DMS114 treated with DMSO at 0.1 percent for 48 hours (cell line): Measurements from ENCODE around the gene CD180.

Source experiments
- DNase-seq: peaks from one replicate; lab custom pipeline; 2025; ENCODE audit not compliant: unreplicated experiment; lab: John Stamatoyannopoulos, UW

CD180 gene

DNA sequence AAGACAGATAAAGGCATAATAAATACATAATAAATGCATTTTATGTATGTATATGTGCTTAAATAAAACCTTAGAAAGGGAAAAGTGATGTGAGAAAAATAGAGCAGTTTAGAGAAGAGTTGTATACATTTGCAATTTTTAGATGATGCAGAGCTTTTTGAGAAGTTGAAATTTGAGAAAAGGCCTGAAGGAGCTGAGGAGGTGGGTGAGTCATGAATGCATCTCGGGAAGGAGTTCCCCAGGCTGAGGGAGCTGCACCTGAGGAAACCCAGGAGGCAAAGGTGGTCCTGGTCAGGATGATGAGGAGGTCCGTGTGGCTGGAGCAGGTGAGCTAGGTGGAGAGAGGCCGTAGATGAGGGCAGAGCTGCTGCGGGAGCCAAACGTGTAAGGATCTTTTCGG is 17.4 kb upstream of the CD180 start:
- no peak for DNase-seq

DNA sequence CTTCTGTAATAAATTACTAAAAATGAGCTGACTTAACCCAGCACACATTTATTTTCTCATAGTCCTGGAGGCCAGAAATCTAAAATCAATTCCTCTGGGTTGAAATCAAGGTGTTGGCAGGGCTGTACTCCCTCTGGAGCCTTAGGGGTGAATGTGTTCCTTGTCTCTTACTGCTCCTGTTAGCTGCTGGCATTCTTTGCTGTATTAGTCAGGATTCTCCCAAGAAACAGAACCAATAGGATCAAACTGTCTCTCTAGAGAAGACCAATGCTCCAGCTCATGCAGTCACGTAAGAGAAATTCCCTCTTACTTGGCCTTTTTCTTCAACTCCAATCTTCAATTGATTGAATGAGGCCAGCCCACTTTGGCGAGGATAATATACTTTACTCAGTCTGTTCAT is 15.3 kb upstream of the CD180 start:
- no peak for DNase-seq

DNA sequence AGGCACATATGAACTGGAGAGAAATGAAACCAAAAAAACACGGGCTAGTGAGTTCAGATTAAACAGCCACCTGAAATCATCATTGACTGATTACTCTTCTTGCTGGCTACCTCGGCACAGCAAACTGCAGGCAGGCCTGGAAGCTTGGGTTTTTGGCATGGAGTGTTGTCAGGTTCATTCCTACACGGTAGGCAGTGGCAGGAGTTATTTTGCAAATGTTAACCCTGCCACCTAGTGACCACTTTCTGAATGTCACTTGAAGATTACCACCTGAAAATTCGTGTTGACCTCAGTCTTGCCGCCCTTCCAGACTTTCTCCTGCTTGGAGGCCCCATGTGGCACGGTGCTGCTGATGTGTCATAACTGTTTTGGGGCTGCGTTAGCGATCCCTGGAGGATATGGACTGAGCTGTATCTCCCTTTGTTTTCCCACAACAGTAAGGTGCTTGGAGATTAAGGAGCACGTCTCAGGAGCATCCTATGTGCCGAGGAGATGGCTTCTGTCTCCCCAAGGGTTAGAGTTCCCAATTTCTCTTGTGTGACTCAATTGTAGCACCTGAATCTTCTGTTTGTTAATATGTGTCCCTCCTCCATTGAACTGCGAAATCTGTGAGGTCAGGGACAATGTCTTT is 12.7 kb upstream of the CD180 start:
- peak; percentile 50 for DNase-seq

DNA sequence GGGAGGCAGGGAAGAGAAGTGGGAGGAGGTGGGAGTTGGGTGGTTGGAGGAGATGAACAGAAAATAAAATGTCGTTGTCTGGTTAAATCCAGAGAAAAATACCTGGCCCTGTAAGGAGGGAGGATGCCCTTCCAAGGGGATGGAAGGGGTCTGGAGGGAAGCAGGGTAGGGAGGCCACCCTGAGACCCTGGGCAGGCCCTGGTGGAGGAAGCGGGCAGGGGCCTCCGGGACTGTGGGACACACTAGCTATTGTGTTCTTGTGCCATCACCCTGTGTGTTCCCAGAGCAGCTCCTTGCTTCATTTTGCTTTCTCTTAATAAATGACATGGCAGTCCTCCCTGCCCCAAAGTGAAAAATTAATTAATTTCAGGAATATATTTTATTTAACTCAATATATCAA is 11.8 kb upstream of the CD180 start:
- DNase-seq, result no peak

DNA sequence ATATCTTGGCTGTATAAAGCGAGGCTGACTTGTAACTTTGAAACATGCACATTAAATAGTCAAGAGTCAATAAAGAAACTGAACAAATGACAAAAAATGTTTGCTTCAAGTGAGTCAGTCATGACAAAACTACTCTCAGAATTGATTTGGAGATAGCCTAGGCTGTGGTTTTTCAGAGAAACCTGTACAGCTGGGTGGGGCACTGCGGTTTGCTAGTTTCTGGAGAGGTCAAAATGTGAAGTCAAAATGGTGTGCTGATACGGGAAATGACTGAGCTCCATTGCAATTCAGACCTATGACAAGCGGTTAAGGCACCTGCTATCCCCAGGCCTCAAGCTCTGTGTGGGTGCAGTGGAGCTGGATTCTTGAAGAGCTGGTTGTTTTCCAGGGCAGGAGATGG is 10.3 kb upstream of the CD180 start:
- DNase-seq, result no peak

DNA sequence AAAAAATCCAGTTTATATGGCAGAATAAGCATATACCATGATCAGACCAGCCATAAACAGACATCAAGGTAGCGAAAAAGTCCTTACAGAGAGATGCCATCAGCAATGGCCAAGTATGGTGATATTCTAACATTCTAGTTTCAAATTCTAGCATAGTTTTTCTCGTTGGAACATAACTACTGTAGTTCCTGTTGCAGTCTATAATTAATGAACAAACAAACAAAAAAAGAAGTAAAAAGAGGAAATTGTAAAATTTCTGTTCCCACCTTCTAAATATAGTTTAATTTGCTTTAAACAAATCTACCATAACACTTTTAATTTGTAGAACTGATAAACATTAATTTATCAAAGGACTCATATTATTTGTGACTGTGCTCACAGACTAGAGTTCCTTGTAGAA is 9.9 kb upstream of the CD180 start:
- no peak for DNase-seq

DNA sequence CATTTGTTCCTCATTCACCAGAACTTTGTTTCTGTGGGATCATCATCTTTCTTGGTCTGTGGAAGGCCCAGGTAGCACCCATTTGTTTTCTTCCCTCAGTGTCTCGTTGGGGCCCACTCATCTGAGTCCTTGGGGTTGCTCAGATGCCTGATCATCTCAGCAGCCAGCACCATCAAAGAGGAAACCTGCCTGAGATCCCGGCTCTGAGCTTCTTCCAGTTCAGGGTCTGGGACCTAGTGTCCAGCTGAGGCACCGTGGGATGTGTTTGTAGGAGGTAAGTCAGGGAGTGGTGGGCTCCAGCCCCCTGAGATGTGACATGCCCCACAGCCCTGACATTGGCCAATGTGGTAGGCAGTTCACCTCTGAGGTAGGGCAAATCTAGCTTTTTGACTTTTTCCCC is 9.4 kb upstream of the CD180 start:
- no peak for DNase-seq

DNA sequence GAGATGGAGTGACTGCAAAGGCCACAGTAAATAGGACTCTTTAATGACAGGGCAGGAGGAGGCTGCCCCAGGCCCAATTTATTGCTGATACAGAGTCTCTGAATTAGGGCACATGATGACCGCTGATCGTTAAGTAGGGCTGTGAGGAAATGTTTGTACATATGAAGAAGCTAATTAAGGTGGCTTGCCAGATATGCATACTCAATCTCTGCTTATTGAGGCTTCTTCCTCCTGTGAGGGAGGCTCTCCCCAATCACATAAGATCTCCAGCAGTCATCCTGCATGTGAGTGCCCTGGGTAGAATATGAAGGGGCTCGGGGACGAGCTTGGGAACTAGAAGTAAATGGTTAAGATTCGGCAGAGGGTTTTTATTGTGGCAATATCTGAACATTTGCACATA is 8.2 kb upstream of the CD180 start:
- no peak for DNase-seq

DNA sequence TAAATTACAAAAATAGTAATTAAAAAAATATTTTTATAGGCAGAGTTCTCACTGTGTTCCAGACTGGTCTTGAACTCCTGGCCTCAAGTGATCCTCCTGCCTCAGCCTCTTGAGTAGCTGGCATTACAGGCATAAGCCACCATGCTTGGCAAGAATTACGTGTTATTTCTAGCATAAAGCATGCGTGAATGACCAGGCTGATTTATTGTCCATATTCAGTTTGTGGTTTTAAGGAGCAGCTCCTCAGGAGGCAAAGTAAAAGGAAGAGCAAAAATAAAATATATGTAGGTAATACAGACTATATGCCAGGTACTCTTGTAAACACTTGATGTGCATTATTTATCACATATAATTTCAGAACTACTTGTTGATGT is 7.1 kb upstream of the CD180 start:
- DNase-seq, result no peak

DNA sequence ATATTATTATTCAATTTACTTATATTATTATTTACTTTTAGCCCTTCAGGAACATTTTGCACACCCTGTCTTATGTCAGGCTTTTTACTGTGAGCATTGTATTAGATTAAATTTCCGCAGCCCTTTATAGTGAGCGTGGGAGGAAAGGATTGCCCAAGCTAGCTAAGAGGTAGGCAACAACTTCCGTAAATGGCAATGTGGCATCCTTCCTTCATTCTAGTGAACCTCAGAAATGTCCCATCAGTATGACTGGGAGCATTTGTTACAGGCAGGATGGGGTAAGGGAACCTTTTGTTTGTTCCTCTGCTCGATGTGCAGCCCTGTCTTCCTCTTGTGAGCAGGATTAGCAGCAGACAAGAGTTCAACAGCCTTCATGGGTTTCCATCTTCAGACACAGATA is 6.2 kb upstream of the CD180 start:
- no peak for DNase-seq

DNA sequence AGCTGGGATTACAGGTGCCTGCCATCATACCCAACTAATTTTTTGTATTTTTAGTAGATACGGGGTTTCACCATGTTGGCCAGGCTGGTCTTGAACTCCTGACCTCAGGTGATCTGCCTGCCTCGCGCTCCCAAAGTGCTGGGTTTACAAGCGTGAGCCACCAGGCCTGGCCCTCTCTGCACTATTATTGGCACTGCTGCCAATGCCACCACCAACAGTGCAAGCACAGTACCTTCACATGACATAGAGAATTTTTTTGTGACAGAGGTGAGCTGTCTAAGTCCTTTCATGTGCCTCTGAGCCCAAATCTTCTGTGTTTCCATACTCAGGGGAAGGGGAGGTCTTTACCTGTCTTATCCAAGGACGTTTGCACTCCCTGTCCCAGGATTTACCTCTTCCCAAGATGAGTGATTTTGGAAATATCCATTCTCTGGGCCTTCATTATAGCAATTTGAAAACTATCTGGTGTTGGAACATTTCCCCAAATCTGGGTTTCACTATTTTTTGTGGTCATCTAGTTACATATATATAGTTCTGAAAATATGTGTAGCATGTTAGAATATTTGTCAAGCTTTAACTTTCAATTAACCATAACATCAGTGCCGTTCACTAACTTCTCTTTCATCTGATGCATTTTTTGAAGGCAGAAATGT is 5.4 kb upstream of the CD180 start:
- no peak for DNase-seq

DNA sequence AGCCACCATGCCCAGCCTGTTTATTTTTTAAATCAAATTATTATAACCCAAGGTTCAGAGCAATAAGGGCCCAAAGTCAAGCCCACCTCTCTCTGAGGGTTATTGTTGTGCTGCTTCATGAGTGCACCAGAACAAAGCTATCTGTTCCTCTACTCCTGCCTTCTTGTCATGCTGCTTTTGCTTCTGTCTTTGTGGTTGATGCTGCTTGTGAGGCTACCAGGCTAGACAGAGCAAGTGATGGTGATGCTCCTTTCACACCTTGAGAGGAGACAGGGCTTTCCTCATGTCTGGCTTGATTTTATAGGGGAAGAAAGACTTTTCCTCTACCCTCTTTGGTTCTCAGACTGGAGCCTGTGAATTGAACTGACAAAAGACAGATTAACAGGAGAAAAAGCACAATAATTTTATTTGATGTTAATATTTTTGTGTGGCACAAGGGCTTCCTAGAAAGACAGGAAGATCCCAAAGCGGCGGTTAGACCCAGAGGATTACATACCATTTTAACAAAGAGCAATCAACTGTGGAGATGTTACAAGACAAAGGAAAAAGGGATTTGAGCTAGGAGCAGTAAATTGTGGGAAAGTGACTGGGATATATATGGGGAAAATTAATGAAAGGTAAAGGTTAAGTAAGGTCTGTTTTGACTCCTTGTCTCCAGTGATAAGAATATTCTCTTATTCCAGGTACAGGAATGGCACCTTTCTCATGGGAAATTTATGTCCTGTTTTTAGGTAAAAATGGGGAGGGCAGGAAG is 4.4 kb upstream of the CD180 start:
- DNase-seq, result no peak

DNA sequence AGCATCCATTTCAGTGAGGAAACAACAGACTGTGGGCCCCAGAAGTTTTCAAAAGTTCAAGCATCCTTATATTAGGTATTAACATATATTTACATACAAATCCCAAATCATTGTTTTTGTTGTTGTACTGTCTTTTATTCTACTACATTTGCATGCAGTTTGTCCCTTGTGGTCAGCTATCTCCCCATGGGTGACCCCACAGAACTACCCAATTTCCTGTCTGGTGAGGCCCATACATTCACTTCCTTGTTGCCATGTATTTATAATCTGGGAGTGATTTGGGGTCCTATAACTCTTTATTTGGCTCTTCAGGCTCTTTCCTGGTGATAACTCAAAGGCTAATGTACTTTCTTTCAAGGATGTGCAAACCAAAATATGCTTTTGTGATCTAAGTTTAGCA is 3.3 kb upstream of the CD180 start:
- no peak for DNase-seq

DNA sequence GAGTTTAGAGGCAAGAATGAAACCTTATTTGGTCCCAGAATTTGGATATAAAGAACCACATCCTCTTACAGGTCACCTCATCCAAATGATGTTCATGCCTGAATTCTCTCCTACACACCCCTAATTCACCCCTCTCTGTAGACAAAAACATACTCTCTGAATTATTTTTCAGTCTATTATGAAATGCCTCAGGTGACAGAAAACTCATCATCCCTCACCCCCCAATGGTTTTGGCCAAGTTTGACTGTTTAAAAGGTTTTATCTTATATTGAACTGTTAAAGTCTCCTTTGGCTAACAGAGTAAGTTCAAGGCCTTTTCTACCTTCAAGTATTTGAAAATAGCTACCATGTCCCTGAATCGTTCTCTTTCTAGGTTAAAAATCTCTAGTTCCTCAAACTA is 2.3 kb upstream of the CD180 start:
- no peak for DNase-seq

DNA sequence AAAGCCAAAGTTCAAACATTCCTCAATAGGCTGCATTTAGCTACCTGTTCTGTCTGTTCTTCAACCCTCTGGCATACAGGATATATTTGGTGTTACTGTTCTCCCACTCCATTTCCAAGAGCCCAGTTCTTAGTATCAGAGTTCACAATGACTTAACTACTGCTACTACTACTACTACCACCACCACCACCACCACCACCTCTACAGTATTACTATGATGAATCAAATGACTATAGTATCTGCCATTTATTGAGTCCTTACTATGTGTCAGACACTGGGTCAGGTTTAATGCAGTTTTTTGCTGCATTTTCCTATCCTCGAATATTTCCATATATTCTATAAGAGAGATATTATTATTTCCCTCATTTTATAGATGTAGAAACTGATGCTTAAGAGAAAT is 937 bp upstream of the CD180 start:
- no peak for DNase-seq

DNA sequence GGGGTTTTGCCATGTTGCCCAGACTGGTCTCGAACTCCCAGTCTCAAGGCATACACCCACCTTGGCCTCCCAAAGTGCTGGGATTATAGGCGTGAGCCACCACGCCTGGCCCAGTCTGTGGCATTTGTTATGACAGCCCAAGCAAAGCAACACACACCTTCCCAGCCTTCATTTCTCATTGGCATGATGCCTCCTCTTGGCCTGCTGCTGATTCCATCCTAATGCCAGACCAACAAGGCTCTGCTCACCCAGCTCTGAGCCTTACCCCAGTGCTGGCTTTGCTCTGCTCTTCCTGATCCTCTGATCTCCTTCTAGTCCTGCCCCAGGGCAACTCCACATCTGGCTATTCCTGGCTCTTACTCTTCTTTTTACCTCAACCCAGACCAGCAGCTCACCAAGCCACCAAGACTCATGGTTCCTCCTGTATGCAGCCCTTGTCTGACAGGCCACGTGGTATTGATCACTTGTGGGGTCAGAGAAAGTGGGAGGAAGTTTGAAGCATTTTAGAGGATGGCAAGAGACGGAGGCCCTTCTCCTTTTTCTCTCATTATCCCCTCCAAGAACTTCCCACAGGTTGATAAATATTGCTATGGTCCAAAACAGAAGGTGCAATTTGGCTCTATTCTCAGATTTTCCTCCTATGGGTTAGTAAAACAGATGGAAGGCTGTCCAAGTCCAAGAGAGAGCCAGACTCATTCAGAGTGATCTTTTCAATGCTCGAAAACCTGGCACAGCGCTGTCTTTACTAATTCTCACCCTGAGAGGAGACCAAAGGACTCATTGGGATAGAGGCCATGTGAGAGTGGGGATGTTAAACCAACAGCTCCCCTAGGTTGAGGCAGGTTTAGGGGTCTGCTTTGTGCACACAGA is 958 bp downstream of the CD180 start:
- no peak for DNase-seq

DNA sequence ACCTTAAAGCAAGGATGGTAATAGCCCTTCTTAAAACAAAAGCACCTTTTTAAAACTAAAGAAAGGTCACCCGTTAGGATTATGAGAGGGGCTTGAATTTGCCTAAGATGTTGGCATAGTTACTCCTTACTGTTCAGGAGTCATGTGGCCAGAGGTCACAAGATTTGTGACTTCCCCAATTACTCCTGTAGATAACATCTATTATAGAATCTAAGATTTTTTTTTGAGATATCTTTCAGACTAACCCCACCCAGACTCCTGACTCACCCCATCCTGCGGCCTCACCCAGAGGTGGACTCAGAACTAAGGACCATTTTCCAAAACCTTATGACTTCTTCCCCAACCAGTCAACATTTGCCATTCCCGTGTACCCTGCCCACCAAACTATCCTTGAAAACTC is 2.4 kb downstream of the CD180 start:
- no peak for DNase-seq

DNA sequence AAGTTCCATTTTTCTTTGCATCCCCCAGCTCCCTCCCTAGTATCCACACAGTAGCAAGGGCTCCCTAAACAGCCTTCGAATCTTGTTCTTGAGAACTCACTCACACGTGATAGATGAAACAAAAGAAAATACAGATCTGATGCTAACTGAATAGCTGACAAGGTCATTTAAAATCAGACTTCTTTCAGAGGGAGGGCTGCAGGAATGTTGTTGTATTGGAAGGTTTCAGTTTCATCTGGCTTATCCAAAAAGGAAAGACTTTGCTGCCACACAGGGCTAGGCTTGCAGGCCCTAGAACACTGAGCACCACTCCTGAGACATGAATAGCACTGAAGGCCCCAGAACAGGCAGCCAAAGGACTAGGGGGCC is 3.2 kb downstream of the CD180 start:
- no peak for DNase-seq

DNA sequence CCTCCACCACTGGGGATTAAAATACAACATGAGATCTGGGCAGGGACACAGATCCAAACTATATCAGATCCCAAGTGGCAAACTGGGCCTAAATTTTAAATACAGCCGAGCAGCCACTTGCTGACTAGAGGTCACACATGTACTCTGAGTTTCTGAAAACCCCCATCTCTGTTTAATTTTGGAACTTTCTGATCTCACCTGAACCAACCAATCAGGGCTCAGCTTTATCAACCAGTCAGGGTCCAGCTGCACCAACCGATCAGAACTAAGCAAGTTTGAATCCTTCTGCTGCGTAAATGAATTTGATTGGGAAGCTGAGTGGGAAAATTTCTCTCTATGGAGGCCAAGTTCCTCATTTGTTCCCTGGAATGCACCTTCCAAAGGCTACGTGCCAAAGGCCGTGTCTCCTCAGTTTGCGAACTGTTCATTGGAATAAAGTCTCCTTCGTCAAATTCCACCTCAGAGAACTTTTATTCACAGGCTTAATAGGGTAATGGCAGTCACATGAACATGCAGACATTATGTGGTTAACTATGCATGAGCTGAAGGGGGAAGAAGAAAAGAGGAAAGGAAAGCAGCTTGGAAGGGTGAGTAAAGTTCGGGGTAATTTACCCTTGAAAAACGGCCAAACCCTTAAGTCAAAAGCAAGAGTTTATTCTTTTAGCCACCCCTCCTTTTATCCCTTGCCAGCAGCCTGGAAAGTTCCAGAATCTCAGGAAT is 3.7 kb downstream of the CD180 start:
- no peak for DNase-seq

DNA sequence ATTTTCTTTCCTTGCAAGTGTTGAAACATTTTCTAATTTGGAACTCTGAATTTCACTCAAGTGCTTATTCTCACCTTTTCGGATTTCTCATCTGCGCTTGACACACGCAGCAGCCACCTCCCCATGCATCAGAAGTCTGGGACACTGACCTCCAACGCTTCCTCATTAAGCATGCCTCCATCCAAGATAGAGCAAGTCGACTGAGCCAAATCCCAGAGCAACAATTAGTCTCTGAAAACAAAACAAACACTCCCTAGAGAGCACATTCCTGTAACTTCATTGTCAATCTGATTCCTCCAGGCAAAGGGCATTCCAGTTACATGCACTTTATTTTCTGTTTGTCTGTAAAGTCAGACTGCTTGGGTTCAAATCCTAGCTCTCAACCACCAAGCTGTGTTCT is 5.7 kb downstream of the CD180 start:
- no peak for DNase-seq

DNA sequence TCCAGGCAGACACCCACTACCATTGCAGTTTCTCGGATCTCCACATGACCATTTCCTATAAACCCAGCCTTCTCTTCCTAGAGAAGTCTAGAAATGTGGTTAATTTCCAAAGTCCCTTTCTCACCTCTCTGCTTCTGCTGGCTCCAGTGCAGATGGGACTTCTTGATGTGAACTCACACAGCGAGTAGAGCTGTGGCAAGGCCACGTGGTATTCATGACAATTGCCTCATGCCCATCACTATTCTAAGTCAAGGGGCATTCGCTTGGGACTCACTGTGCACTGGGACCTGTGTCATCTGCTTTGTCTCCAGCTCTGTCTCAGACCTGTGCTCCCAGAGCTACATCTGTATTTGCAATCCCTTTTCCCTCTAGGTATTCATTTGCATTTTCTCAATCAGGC is 6.2 kb downstream of the CD180 start:
- DNase-seq, result no peak
